GM23248 (cell line): Measurements from ENCODE around the gene ZNF385D. TPM values are rescaled to one million over a fixed set of nuclear protein-coding genes. Genes with fewer than 3 reads are reported as not detected.

Experiments
- DNase-seq: peaks from one replicate; pipeline ENCODE4 v3.0.0-alpha.2; 2015
- H2AFZ ChIP-seq: fragments of 200-600 bp; sonication (generic); 2 replicates; pipeline ENCODE4 v1.6.1; 2016; ENCODE audit warnings: antibody characterized with exemption
- H3F3A ChIP-seq: fragments of 200-600 bp; sonication (generic); 2 replicates; pipeline ENCODE4 v1.6.1; 2016; ENCODE audit warnings: mild to moderate bottlenecking, antibody characterized with exemption, mixed run types; ENCODE audit not compliant: insufficient read depth
- H3K27ac ChIP-seq: fragments of 200-600 bp; sonication (generic); 2 replicates; pipeline ENCODE4 v1.5.1; 2016; ENCODE audit warnings: mild to moderate bottlenecking
- H3K27me3 ChIP-seq: fragments of 200-600 bp; sonication (generic); replicated peaks from 2 replicates; pipeline ENCODE4 v1.6.1; 2016; ENCODE audit warnings: mild to moderate bottlenecking; ENCODE audit not compliant: insufficient read depth
- H3K36me3 ChIP-seq: fragments of 200-600 bp; sonication (generic); 2 replicates; pipeline ENCODE4 v1.6.1; 2016; ENCODE audit warnings: low read depth, mild to moderate bottlenecking
- H3K4me1 ChIP-seq: fragments of 200-600 bp; sonication (generic); 2 replicates; pipeline ENCODE4 v1.6.1; 2016; ENCODE audit warnings: mild to moderate bottlenecking; ENCODE audit not compliant: insufficient read depth
- H3K4me2 ChIP-seq: fragments of 200-600 bp; sonication (generic); one replicate; pipeline ENCODE4 v1.6.1; 2016; ENCODE audit warnings: mild to moderate bottlenecking; ENCODE audit not compliant: unreplicated experiment
- H3K4me3 ChIP-seq: fragments of 200-600 bp; sonication (generic); 2 replicates; pipeline ENCODE4 v1.5.1; 2016; ENCODE audit warnings: mild to moderate bottlenecking
- H3K79me2 ChIP-seq: fragments of 200-600 bp; sonication (generic); 2 replicates; pipeline ENCODE4 v1.6.1; 2016; ENCODE audit warnings: mild to moderate bottlenecking; ENCODE audit not compliant: insufficient read depth
- H3K9ac ChIP-seq: fragments of 200-600 bp; sonication (generic); 2 replicates; pipeline ENCODE4 v1.6.1; 2016; ENCODE audit warnings: mild to moderate bottlenecking
- H3K9me2 ChIP-seq: fragments of 200-600 bp; sonication (generic); 2 replicates; pipeline ENCODE4 v1.6.1; 2016; ENCODE audit warnings: mixed run types, mild to moderate bottlenecking, moderate library complexity; ENCODE audit not compliant: insufficient read depth
- H3K9me3 ChIP-seq: fragments of 200-600 bp; sonication (generic); one replicate; pipeline ENCODE4 v1.6.1; 2017; ENCODE audit warnings: low read depth
- H4K20me1 ChIP-seq: fragments of 200-600 bp; sonication (generic); 2 replicates; pipeline ENCODE4 v1.6.0; 2016; ENCODE audit not compliant: insufficient read depth
- EZH2 ChIP-seq: fragments of 200-600 bp; sonication (generic); IDR thresholded peaks from 2 replicates; pipeline ENCODE4 v1.6.1; 2018; ENCODE audit warnings: antibody characterized with exemption, mild to moderate bottlenecking; ENCODE audit not compliant: insufficient read depth, poor library complexity, severe bottlenecking
- EZH2phosphoT487 ChIP-seq: fragments of 200-600 bp; sonication (generic); IDR thresholded peaks from 2 replicates; pipeline ENCODE4 v1.6.1; 2018; ENCODE audit warnings: antibody characterized with exemption, moderate library complexity, mild to moderate bottlenecking, low read depth; ENCODE audit not compliant: insufficient read depth
- WGBS, 2 experiments: methylation state at CpG; one replicate each; pipeline ENCODE4 v1.1.6; 2015 to 2017; ENCODE audit warnings: low lambda C conversion rate in 2 of 2, low coverage in 1 of 2; ENCODE audit errors: missing lambda C conversion rate in 2 of 2; 5-methylcytosine and 5-hydroxymethylcytosine counted together
- in situ Hi-C: fragments of 300-500 bp; cut with MboI; formaldehyde crosslinking; loops from 2 replicates; pipeline ENCODE4 v1.15.0; 2020
- polyA plus RNA-seq: library from polyadenylated mRNA; unstranded; fragments of >200 nt; fragmentation: Nextera tagmentation; extraction: Ambion mirVana; gene quantifications from 2 replicates; pipeline ENCODE4 v1.2.1, GENCODE V29; 2016
- total RNA-seq: library from RNA; depleted of rRNA; stranded (reverse); fragments of >200 nt; shearing (Covaris generic); gene quantifications from 2 replicates; pipeline ENCODE4 v1.2.3, GENCODE V29; 2014

ZNF385D gene
- total and polyA plus RNA-seq, 2 experiments from 2014 or later = 0.97 to 13.8 TPM

DNA sequence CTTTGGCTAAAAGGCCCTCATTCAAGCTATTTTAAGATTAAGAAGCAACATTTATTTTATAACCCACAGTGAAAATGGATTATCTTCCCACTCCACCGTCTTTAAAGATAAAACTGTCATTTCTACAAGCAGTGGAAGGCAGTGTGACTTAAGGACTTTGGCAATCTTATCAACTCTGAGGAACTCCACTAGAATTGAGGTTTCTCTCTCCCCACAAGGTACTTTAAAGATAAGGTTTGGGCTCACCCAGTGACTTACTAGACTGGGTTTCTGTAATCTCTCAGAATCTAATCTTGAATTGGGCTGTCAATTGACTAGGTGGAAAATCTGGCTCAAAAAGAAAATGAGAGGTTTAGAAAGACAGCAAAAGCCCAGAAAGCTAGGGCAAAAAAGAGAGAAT, 21.7 kb downstream of the ZNF385D start:
- H3K27me3 ChIP-seq = no peaks in the 10 kb centered on the region
- H3F3A ChIP-seq = peaks cover 30% of the 10 kb centered on the region
- no peaks in the 10 kb centered on the region for H4K20me1 ChIP-seq
- 74 to 75% methylated on average over 1 of the region's 1 CpG for WGBS, 2 experiments
- no peaks in the 10 kb centered on the region for H3K9me3 ChIP-seq
- H3K36me3 ChIP-seq = no peaks in the 10 kb centered on the region
- H3K4me1 ChIP-seq = peaks cover 32% of the 10 kb centered on the region
- TF ChIP-seq EZH2 (no peak), EZH2phosphoT487 (no peak)
- H3K79me2 ChIP-seq = peaks cover 33% of the 10 kb centered on the region
- no peak overlapping the region for H2AFZ ChIP-seq
- in situ Hi-C loops = no loop called here
- H3K4me3 ChIP-seq = peak overlapping the region; percentile 40; the same call in 1 of the 2 replicates
- H3K9me2 ChIP-seq = no peaks in the 10 kb centered on the region
- no peak for DNase-seq
- peak overlapping the region; percentile 3 for H3K4me2 ChIP-seq
- peak overlapping the region; percentile 39; the same call in 1 of the 2 replicates for H3K9ac ChIP-seq
- peak overlapping the region; percentile 57 for H3K27ac ChIP-seq

DNA sequence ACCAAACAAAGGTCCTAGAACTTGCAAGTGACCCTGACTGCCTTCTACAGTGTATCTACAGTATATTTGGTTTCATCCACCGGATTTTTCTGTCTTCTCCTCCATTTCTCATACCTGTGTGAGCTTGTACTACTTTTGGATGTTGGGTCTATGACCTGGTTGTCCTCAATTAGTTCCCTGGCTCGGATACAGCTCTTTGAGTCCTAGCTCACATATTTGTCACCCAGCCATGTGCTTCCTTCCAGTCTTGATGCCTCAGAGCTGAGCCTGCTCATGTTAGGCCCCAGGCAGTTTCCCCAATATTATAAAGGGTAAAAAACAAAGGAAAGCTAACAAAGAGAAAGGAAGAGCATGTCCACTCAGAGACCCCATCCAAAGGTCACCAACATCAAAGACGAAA, 28.2 kb downstream of the ZNF385D start:
- no peak overlapping the region for H3K27ac ChIP-seq
- H3K4me1 ChIP-seq = peaks cover 22% of the 10 kb centered on the region
- H3K9ac ChIP-seq = no peak overlapping the region
- no peaks in the 10 kb centered on the region for H3K9me2 ChIP-seq
- 83 to 86% methylated on average over 3 of the region's 3 CpGs for WGBS, 2 experiments
- peaks cover 42% of the 10 kb centered on the region for H3K79me2 ChIP-seq
- peaks cover 19% of the 10 kb centered on the region; the same call in 1 of the 2 replicates for H3F3A ChIP-seq
- H2AFZ ChIP-seq = no peak overlapping the region
- H3K4me3 ChIP-seq = no peak overlapping the region
- DNase-seq = no peak
- H3K27me3 ChIP-seq = no peaks in the 10 kb centered on the region
- H3K36me3 ChIP-seq = no peaks in the 10 kb centered on the region
- H4K20me1 ChIP-seq = no peaks in the 10 kb centered on the region
- no peak overlapping the region for H3K4me2 ChIP-seq
- no peak for TF ChIP-seq EZH2
- TF ChIP-seq EZH2phosphoT487 = no peak
- H3K9me3 ChIP-seq = no peaks in the 10 kb centered on the region
- in situ Hi-C loops = no loop called here

DNA sequence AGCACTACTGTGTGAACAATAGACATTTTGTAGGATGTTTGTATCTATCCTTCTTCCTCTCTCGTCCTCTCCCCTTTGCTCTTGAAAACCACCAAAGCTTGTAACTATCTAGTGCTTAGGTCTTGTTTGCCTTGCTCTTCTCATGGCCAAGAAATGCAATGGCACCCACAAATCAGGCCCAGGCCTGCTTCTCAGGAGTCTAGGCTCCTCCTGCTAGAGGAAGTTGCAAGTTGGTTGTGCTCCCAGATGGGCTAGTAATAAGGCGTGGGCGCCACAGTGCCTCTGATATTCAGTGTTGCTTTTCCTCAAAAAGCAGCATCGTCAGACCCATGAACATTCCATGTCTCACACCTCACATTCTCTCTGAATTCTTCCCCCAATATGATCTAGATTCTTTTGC, 28.7 kb downstream of the ZNF385D start:
- Histone ChIP-seq H3K4me1 (peaks cover 27% of the 10 kb centered on the region), H3K4me3 (no peak overlapping the region), H3F3A (peaks cover 23% of the 10 kb centered on the region; the same call in 1 of the 2 replicates), H4K20me1 (no peaks in the 10 kb centered on the region), H3K9me2 (no peaks in the 10 kb centered on the region), H3K4me2 (no peak overlapping the region), H2AFZ (no peak overlapping the region), H3K9me3 (no peaks in the 10 kb centered on the region), H3K9ac (no peak overlapping the region), H3K27me3 (no peaks in the 10 kb centered on the region), H3K27ac (no peak overlapping the region), H3K36me3 (no peaks in the 10 kb centered on the region), H3K79me2 (peaks cover 37% of the 10 kb centered on the region)
- no peak for DNase-seq
- TF ChIP-seq EZH2phosphoT487 (no peak), EZH2 (no peak)
- in situ Hi-C loops = no loop called here
- WGBS, 2 experiments = 92 to 99% methylated on average over 4 of the region's 4 CpGs

DNA sequence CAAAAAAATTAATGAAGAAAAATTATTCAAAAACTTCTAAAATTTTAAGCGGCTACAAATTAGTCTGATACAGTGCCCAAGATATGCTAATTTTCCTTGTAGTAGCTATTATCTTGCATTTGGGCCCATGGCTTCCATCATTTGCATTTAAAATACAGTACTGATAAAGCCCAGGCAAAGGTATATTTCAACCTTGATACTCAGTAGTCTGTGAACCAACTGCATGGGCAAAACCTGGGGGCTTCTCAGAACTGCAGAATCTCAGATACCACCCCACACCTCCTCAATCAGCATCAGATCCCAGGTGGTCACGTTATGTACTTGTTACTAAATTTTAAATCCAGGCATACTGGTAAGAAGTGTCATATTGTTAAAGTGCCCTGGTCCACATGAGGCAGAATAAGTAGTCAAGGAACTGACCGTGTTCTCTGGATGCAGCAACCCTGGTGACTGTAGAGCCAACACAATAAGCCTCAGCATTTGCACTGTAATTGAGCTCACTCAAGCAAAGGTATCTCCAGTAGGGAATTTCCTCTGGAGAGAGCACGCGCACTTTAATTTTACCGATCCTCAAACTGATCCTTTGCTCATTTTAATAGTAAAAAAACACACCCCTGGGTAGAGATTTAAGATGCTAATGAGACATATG, 31.9 kb downstream of the ZNF385D start:
- no peak for DNase-seq
- in situ Hi-C loops = no loop called here
- Histone ChIP-seq H3K9ac (no peak overlapping the region), H3K4me2 (peak overlapping the region; percentile 56), H3K27ac (peak overlapping the region; percentile 75), H3K36me3 (no peaks in the 10 kb centered on the region), H3K4me3 (no peak overlapping the region), H3K9me2 (no peaks in the 10 kb centered on the region), H4K20me1 (no peaks in the 10 kb centered on the region), H3K9me3 (no peaks in the 10 kb centered on the region), H2AFZ (no peak overlapping the region), H3K79me2 (peaks cover 10% of the 10 kb centered on the region), H3F3A (peaks cover 27% of the 10 kb centered on the region; the same call in 1 of the 2 replicates), H3K27me3 (no peaks in the 10 kb centered on the region), H3K4me1 (peaks cover 30% of the 10 kb centered on the region)
- WGBS, 2 experiments = 85 to 86% methylated on average over 6 of the region's 6 CpGs
- TF ChIP-seq EZH2 = no peak
- no peak for TF ChIP-seq EZH2phosphoT487
